Occipital lobe (tissue), 2 donors: Measurements from ENCODE around the gene DDI2. TPM values are rescaled to one million over a fixed set of nuclear protein-coding genes. Genes with fewer than 3 reads are reported as not detected.
"Not testable (repeated sequence)": the region's sequence is repeated elsewhere in the genome, so short reads cannot be mapped to it uniquely, and the experiment has no call there.

ENCODE experiments used
- DNase-seq: peaks from one replicate; lab custom pipeline; 2025; lab: John Stamatoyannopoulos, UW
- total RNA-seq: library from RNA; depleted of rRNA; stranded (reverse); fragments of >200 nt; gene quantifications from one replicate; pipeline ENCODE4 v1.2.3, GENCODE V29; 2014

Gene DDI2
- total RNA-seq, 1 donor from 2014 or later, result 20.9 TPM

- no peak for DNase-seq
Measured at GRCh38 chr1:15678578-15678977, 61.3 kb downstream of the DDI2 start.

GRCh38 chr1:15680131-15680530, 62.9 kb downstream of the DDI2 start:
- no peak for DNase-seq

- DNase-seq, result no peak
Measured at GRCh38 chr1:15680561-15681348, 63.5 kb downstream of the DDI2 start.

- no peak for DNase-seq
Measured at GRCh38 chr1:15681349-15682292, 64.4 kb downstream of the DDI2 start.

- DNase-seq, result no peak
Measured at GRCh38 chr1:15682936-15683341, 65.7 kb downstream of the DDI2 start.

- DNase-seq, result no peak
Measured at GRCh38 chr1:15683345-15684039, 66.2 kb downstream of the DDI2 start.

GRCh38 chr1:15684042-15684461, 66.8 kb downstream of the DDI2 start, which contains the start of gene PLEKHM2:
PLEKHM2 (plus strand) TSS chr1:15684320; CDS start chr1:15684559, 239 bp downstream.
- no peak for DNase-seq

- no peak for DNase-seq
Measured at GRCh38 chr1:15684468-15685291, 67.4 kb downstream of the DDI2 start.

- no peak for DNase-seq
Measured at GRCh38 chr1:15685820-15686219, 68.6 kb downstream of the DDI2 start.

- no peak for DNase-seq
Measured at GRCh38 chr1:15687446-15687845, 70.2 kb downstream of the DDI2 start.

- DNase-seq, result no peak
Measured at GRCh38 chr1:15690317-15690716, 73.1 kb downstream of the DDI2 start.

GRCh38 chr1:15691434-15692032, 74.3 kb downstream of the DDI2 start:
- DNase-seq, result peak; percentile 52

GRCh38 chr1:15692121-15692682, 74.9 kb downstream of the DDI2 start:
- DNase-seq, result no peak

GRCh38 chr1:15693371-15693770, 76.1 kb downstream of the DDI2 start:
- no peak for DNase-seq

- DNase-seq, result no peak
Measured at GRCh38 chr1:15696956-15697521, 79.8 kb downstream of the DDI2 start.

GRCh38 chr1:15698201-15698600, 80.9 kb downstream of the DDI2 start:
- no peak for DNase-seq

GRCh38 chr1:15699321-15699720, 82.1 kb downstream of the DDI2 start:
- DNase-seq, result not testable (repeated sequence)

- no peak for DNase-seq
Measured at GRCh38 chr1:15700508-15700907, 83.2 kb downstream of the DDI2 start.

- no peak for DNase-seq
Measured at GRCh38 chr1:15701784-15702183, 84.5 kb downstream of the DDI2 start.
